HepG2 (cell line): ENCODE results near the gene ZDHHC19. TPM values are rescaled to one million over a fixed set of nuclear protein-coding genes. Genes with fewer than 3 reads are reported as not detected.
A peak's percentile ranks its signal among the peaks of the same experiment; 100 is the strongest.

Experiments
- CSRNP1 ChIP-seq: sonication (generic); formaldehyde crosslinking; IDR thresholded peaks from 2 replicates; pipeline ENCODE4 v1.8.1; 2023; ENCODE audit warnings: mild to moderate bottlenecking, missing genetic modification reagents
- DRAP1 ChIP-seq: IDR thresholded peaks from 2 replicates; pipeline ENCODE4 v1.6.1; 2016; ENCODE audit warnings: missing genetic modification reagents, missing compliant biosample characterization
- EP300 ChIP-seq, 3 experiments: sonication (generic) in 1 of 3; formaldehyde crosslinking in 1 of 3; IDR thresholded peaks; 2 replicates each; pipeline versions ENCODE4 v1.5.1 to v1.6.1; 2011 to 2020; ENCODE audit warnings: low read depth in 2 of 3, low read length in 2 of 3, borderline replicate concordance in 1 of 3, improper control_type of control experiment in 1 of 3, mild to moderate bottlenecking in 1 of 3, missing genetic modification reagents in 1 of 3, moderate library complexity in 1 of 3
- ESRRA ChIP-seq: sonication (generic); formaldehyde crosslinking; IDR thresholded peaks from 2 replicates; pipeline ENCODE4 v1.5.1; 2020; ENCODE audit warnings: mild to moderate bottlenecking, low read depth, missing genetic modification reagents
- GABPB1 ChIP-seq: IDR thresholded peaks from 2 replicates; pipeline ENCODE4 v1.6.1; 2016; ENCODE audit warnings: mild to moderate bottlenecking, missing genetic modification reagents, moderate library complexity, missing compliant biosample characterization
- GMEB2 ChIP-seq: IDR thresholded peaks from 2 replicates; pipeline ENCODE4 v1.6.1; 2016; ENCODE audit warnings: missing biosample characterization, missing genetic modification reagents, low read depth
- HNRNPH1 ChIP-seq: fragments of 200-400 bp; formaldehyde crosslinking; optimal IDR thresholded peaks from 2 replicates; pipeline ENCODE3; 2017; ENCODE audit warnings: mild to moderate bottlenecking, low read depth, low read length
- IRF9 ChIP-seq: sonication (generic); formaldehyde crosslinking; IDR thresholded peaks from 2 replicates; pipeline ENCODE4 v1.8.0; 2022; ENCODE audit warnings: missing genetic modification reagents, mild to moderate bottlenecking, borderline replicate concordance
- MXD4 ChIP-seq: IDR thresholded peaks from 2 replicates; pipeline ENCODE4 v1.6.1; 2016; ENCODE audit warnings: mild to moderate bottlenecking, missing biosample characterization, missing genetic modification reagents
- PREB ChIP-seq: sonication (generic); formaldehyde crosslinking; IDR thresholded peaks from 2 replicates; pipeline ENCODE4 v1.4.0; 2020; ENCODE audit warnings: missing genetic modification reagents
- PRPF4 ChIP-seq: fragments of 200-400 bp; formaldehyde crosslinking; IDR thresholded peaks from 2 replicates; pipeline ENCODE4 v1.6.1; 2016; ENCODE audit warnings: low read length, low read depth; ENCODE audit not compliant: poor library complexity, severe bottlenecking
- TEF ChIP-seq: sonication (generic); formaldehyde crosslinking; IDR thresholded peaks from 2 replicates; pipeline ENCODE4 v1.5.0; 2020; ENCODE audit warnings: missing genetic modification reagents
- TERF1 ChIP-seq: sonication (generic); formaldehyde crosslinking; IDR thresholded peaks from 2 replicates; pipeline ENCODE4 v1.8.0; 2022; ENCODE audit warnings: mild to moderate bottlenecking, missing genetic modification reagents, moderate library complexity
- YEATS2 ChIP-seq: sonication (generic); formaldehyde crosslinking; IDR thresholded peaks from 2 replicates; pipeline ENCODE4 v1.4.0; 2020; ENCODE audit warnings: missing genetic modification reagents, borderline replicate concordance
- ZBTB38 ChIP-seq: sonication (generic); formaldehyde crosslinking; IDR thresholded peaks from 2 replicates; pipeline ENCODE4 v1.5.1; 2020; ENCODE audit warnings: mild to moderate bottlenecking, missing genetic modification reagents
- ZNF235 ChIP-seq: sonication (generic); formaldehyde crosslinking; IDR thresholded peaks from 2 replicates; pipeline ENCODE4 v1.8.1; 2023; ENCODE audit warnings: mild to moderate bottlenecking, missing genetic modification reagents, borderline replicate concordance
- ZNF382 ChIP-seq: sonication (generic); formaldehyde crosslinking; IDR thresholded peaks from 2 replicates; pipeline ENCODE4 v1.5.0; 2020; ENCODE audit warnings: missing genetic modification reagents, mild to moderate bottlenecking, borderline replicate concordance
- ZNF460 ChIP-seq: sonication (generic); formaldehyde crosslinking; IDR thresholded peaks from 2 replicates; pipeline ENCODE4 v1.5.1; 2020; ENCODE audit warnings: missing genetic modification reagents, mild to moderate bottlenecking, borderline replicate concordance
- ZNF724P ChIP-seq: sonication (generic); formaldehyde crosslinking; IDR thresholded peaks from 2 replicates; pipeline ENCODE4 v1.8.0; 2022; ENCODE audit warnings: missing genetic modification reagents, borderline replicate concordance
- ZNF766 ChIP-seq: sonication (generic); formaldehyde crosslinking; IDR thresholded peaks from 2 replicates; pipeline ENCODE4 v1.5.0; 2020; ENCODE audit warnings: missing genetic modification reagents, borderline replicate concordance
- polyA plus RNA-seq, 8 experiments: library from polyadenylated mRNA; depleted of rRNA in 3 of 8; stranded (reverse) in 7 of 8; unstranded in 1 of 8; fragments of >200 nt; fragmentation: Illumina TruSeq in 4 of 8; extraction: Trizol in 4 of 8; gene quantifications; 2 replicates each; pipeline versions ENCODE4 v1.2.1 to v1.2.3, GENCODE V29; 2011 to 2016; ENCODE audit warnings: low read depth in 4 of 8, missing spikeins in 1 of 8, mixed read lengths in 1 of 8; ENCODE audit not compliant: insufficient read depth in 1 of 8
- total RNA-seq, 5 experiments: library from RNA; depleted of rRNA; stranded (reverse); fragments of >200 nt; fragmentation: Illumina TruSeq; extraction: Trizol; gene quantifications; 2 replicates each; pipeline ENCODE4 v1.2.3, GENCODE V29; 2016; ENCODE audit warnings: low read depth in 1 of 5

Gene ZDHHC19
- total and polyA plus RNA-seq, 2 of the 13 experiments (the other 11 are each of a cell fraction or from before 2014, with no cell fraction given), result 0.22 to 0.53 TPM

GRCh38 chr3:196202516-196202970 is 8.7 kb downstream of the ZDHHC19 start (continued):
- TF ChIP-seq IRF9 (CRISPR knock-in tag) (no peak), GMEB2 (CRISPR knock-in tag) (no peak), GABPB1 (CRISPR knock-in tag) (peak; percentile 49; the same call in 1 of the 2 replicates), PREB (CRISPR knock-in tag) (no peak), ZNF766 (CRISPR knock-in tag) (no peak), MXD4 (CRISPR knock-in tag) (no peak; the same call in 1 of the 2 replicates), YEATS2 (CRISPR knock-in tag) (no peak), EP300 (IDR thresholded peaks at IDR 0.05; ENCODE audit: low read depth in 2 of 2, low read length in 2 of 2) (no peak), EP300 (CRISPR knock-in tag; IDR thresholded peaks at IDR 0.05; ENCODE audit: borderline replicate concordance) (no peak), TERF1 (CRISPR knock-in tag) (no peak), ZBTB38 (CRISPR knock-in tag) (0 out of 2 replicates have a peak, but pooled peaks have one; percentile 18), DRAP1 (0 out of 2 replicates have a peak, but pooled peaks have one; percentile 16), HNRNPH1 (no peak), ESRRA (CRISPR knock-in tag) (no peak), ZNF382 (no peak), ZNF724P (CRISPR knock-in tag) (no peak), TEF (CRISPR knock-in tag) (no peak), CSRNP1 (CRISPR knock-in tag) (peak; percentile 46; the same call in 1 of the 2 replicates), PRPF4 (no peak), ZNF460 (no peak), ZNF235 (CRISPR knock-in tag) (no peak)
